HG02885 (cell line): ENCODE results near the gene MINDY4.
"Not testable (repeated sequence)": the region's sequence is repeated elsewhere in the genome, so short reads cannot be mapped to it uniquely, and the experiment has no call there.

Experiments
- ATAC-seq: cut with Tn5 transposase; IDR thresholded peaks from one replicate; pipeline ENCODE4 v1.9.1; 2021; ENCODE audit warnings: mild to moderate bottlenecking; ENCODE audit not compliant: unreplicated experiment, poor library complexity

Gene MINDY4

GRCh38 chr7:30826181-30826580 is 55.0 kb downstream of the MINDY4 start:
- no peak for ATAC-seq

- ATAC-seq = no peak
Observed at GRCh38 chr7:30828591-30828990, 57.4 kb downstream of the MINDY4 start.

- ATAC-seq = no peak
Observed at GRCh38 chr7:30829471-30829870, 58.3 kb downstream of the MINDY4 start.

- ATAC-seq = no peak
Observed at GRCh38 chr7:30831227-30831626, 60.0 kb downstream of the MINDY4 start.

- ATAC-seq = no peak
Observed at GRCh38 chr7:30831936-30832335, 60.7 kb downstream of the MINDY4 start.

GRCh38 chr7:30834017-30834674 is 62.9 kb downstream of the MINDY4 start:
- ATAC-seq = not testable (repeated sequence)

GRCh38 chr7:30835396-30835915 is 64.2 kb downstream of the MINDY4 start:
- no peak for ATAC-seq

GRCh38 chr7:30836991-30837390 is 65.8 kb downstream of the MINDY4 start:
- no peak for ATAC-seq

- ATAC-seq = no peak
Observed at GRCh38 chr7:30837581-30837980, 66.4 kb downstream of the MINDY4 start.

- no peak for ATAC-seq
Observed at GRCh38 chr7:30838008-30838407, 66.8 kb downstream of the MINDY4 start.

GRCh38 chr7:30840141-30841024 is 69.2 kb downstream of the MINDY4 start:
- ATAC-seq = no peak

GRCh38 chr7:30841025-30841735 is 70.0 kb downstream of the MINDY4 start:
- ATAC-seq = no peak

- ATAC-seq = no peak
Observed at GRCh38 chr7:30841801-30842541, 70.8 kb downstream of the MINDY4 start.

GRCh38 chr7:30842542-30843451 is 71.6 kb downstream of the MINDY4 start:
- ATAC-seq = no peak

- no peak for ATAC-seq
Observed at GRCh38 chr7:30843741-30844482, 72.7 kb downstream of the MINDY4 start.

GRCh38 chr7:30844483-30844874 is 73.3 kb downstream of the MINDY4 start:
- ATAC-seq = no peak

- ATAC-seq = no peak
Observed at GRCh38 chr7:30844916-30845315, 73.7 kb downstream of the MINDY4 start.

- no peak for ATAC-seq
Observed at GRCh38 chr7:30845426-30846135, 74.4 kb downstream of the MINDY4 start.
